ENCODE data around the gene KIRREL3. TPM values are rescaled to one million over a fixed set of nuclear protein-coding genes. Genes with fewer than 3 reads are reported as not detected.

KIRREL3 gene
- total and polyA plus RNA-seq, 2 of the 4 experiments (the other 2 are of a cell fraction), result 10.9 to 15.9 TPM

DNA sequence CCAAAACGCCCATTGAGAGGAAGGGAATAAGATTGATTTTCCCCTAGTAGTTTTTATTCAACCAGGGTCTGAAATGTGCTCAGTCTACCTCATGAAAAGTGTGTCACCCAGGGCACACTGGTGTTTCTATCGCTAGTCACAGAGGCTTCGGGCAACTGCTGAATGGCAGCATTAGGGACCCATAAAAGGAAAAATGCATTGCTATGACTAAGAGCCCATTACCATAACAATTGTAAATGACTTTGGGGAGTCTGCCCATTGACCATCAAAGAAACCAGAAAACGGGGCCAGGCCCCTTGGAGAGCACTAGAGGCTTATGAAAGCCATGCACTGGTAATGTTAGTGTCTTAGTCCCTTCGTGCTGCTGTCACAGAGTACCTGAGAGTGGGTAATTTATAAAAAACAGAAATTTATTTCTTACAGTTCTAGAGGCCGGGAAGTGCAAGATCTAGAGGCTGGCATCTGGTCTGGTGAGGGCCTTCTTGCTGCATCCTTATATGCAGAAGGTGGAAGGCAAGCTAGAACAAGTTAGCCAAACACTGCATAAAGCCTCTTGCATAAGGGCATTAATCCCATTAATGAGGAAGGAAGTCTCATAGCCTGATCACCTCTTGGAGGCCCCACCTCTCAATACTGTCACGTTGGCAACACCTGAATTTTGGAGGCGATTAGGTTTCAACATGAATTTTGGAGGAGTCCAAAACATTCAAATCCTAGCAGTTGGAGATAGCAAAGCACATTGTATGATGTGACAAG lies 338.4 kb downstream of the KIRREL3 start:
- ATAC-seq (ENCODE audit: low read depth) (no peak), DNase-seq (no peak)
- H3K9me1 ChIP-seq (ENCODE audit: insufficient read depth, low read length), result no peaks in the 10 kb centered on the region; the same call in 1 of the 2 replicates
- H3K27me3 ChIP-seq (ENCODE audit: control insufficient read depth, insufficient read depth, low read length), result no peaks in the 10 kb centered on the region
- intact Hi-C loops (cut with micrococcal nuclease), result no loop called here
- H3K14ac ChIP-seq (replicated peaks; ENCODE audit: low read depth, low read length), result no peak overlapping the region
- no peak overlapping the region for H3K56ac ChIP-seq (ENCODE audit: extremely low read depth, insufficient read depth, low read length)
- no peak overlapping the region for H2AFZ ChIP-seq (replicated peaks; ENCODE audit: low read length, poor library complexity)
- H3K27ac ChIP-seq (ENCODE audit: insufficient read depth, low read length), result no peak overlapping the region
- H4K91ac ChIP-seq (ENCODE audit: insufficient read depth, low read depth, low read length), result no peak overlapping the region
- H2AK5ac ChIP-seq (ENCODE audit: low read depth, low read length), result no peak overlapping the region
- dilution Hi-C loops (cut with HindIII; ENCODE audit: low sequenced_read_pairs, unreplicated experiment), result no loop called here
- H3K4me3 ChIP-seq (ENCODE audit: insufficient read depth, low read depth, low read length), result no peak overlapping the region
- ChIA-PET CTCF (interaction anchor here (0.7 kb wide), 1 partner anchor 12 kb away, joined by 3 read pairs; no protein-coding TSS in a partner anchor), POLR2A (ENCODE audit: unreplicated experiment) (no interaction called here)
- WGBS, 2 experiments (ENCODE audit: extremely low coverage in 2 of 2, insufficient read length in 1 of 2), result no CpG with 5 or more reads among the region's 8 CpGs
- H3K36me3 ChIP-seq (ENCODE audit: control insufficient read depth, insufficient read depth, low read length), result no peaks in the 10 kb centered on the region
- no peaks in the 10 kb centered on the region for H3K4me1 ChIP-seq (ENCODE audit: control insufficient read depth, insufficient read depth, low read length)
- no peaks in the 10 kb centered on the region; a peak in 1 of 4 replicates for H3K79me1 ChIP-seq (ENCODE audit: low read depth in 1 of 2, low read length in 2 of 2)
- TF ChIP-seq RFX5 (IDR thresholded peaks at IDR 0.05; ENCODE audit: low read depth, low read length) (no peak), NFE2L2 (IDR thresholded peaks at IDR 0.05; ENCODE audit: low read depth, low read length) (no peak), RCOR1 (IDR thresholded peaks at IDR 0.05; ENCODE audit: insufficient replicate concordance, low read length) (no peak), SMC3 (IDR thresholded peaks at IDR 0.05; ENCODE audit: low read depth, low read length) (no peak), MAFK (IDR thresholded peaks at IDR 0.05; ENCODE audit: low read depth, low read length) (no peak), CHD1 (IDR thresholded peaks at IDR 0.05; ENCODE audit: low read depth, low read length) (no peak), MXI1 (IDR thresholded peaks at IDR 0.05; ENCODE audit: borderline replicate concordance, low read depth, low read length) (no peak), FOS (IDR thresholded peaks at IDR 0.05; ENCODE audit: low read depth, low read length) (no peak), POLR2A (IDR thresholded peaks at IDR 0.05; ENCODE audit: low read depth, low read length) (no peak), BHLHE40 (IDR thresholded peaks at IDR 0.05; ENCODE audit: low read depth, low read length) (no peak), MAZ (IDR thresholded peaks at IDR 0.05; ENCODE audit: borderline replicate concordance, low read depth, low read length) (no peak), CEBPB (IDR thresholded peaks at IDR 0.05; ENCODE audit: low read depth, low read length) (no peak), RAD21 (IDR thresholded peaks at IDR 0.05; ENCODE audit: low read length) (no peak)
- TF ChIP-seq, protein P1, sequence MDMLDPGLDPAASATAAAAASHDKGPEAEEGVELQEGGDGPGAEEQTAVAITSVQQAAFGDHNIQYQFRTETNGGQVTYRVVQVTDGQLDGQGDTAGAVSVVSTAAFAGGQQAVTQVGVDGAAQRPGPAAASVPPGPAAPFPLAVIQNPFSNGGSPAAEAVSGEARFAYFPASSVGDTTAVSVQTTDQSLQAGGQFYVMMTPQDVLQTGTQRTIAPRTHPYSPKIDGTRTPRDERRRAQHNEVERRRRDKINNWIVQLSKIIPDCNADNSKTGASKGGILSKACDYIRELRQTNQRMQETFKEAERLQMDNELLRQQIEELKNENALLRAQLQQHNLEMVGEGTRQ (IDR thresholded peaks at IDR 0.05; ENCODE audit: low read depth, low read length), result no peak
- TF ChIP-seq, protein P2, sequence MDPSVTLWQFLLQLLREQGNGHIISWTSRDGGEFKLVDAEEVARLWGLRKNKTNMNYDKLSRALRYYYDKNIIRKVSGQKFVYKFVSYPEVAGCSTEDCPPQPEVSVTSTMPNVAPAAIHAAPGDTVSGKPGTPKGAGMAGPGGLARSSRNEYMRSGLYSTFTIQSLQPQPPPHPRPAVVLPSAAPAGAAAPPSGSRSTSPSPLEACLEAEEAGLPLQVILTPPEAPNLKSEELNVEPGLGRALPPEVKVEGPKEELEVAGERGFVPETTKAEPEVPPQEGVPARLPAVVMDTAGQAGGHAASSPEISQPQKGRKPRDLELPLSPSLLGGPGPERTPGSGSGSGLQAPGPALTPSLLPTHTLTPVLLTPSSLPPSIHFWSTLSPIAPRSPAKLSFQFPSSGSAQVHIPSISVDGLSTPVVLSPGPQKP (IDR thresholded peaks at IDR 0.05; ENCODE audit: borderline replicate concordance, low read depth, low read length), result no peak
- TF ChIP-seq, protein P3, sequence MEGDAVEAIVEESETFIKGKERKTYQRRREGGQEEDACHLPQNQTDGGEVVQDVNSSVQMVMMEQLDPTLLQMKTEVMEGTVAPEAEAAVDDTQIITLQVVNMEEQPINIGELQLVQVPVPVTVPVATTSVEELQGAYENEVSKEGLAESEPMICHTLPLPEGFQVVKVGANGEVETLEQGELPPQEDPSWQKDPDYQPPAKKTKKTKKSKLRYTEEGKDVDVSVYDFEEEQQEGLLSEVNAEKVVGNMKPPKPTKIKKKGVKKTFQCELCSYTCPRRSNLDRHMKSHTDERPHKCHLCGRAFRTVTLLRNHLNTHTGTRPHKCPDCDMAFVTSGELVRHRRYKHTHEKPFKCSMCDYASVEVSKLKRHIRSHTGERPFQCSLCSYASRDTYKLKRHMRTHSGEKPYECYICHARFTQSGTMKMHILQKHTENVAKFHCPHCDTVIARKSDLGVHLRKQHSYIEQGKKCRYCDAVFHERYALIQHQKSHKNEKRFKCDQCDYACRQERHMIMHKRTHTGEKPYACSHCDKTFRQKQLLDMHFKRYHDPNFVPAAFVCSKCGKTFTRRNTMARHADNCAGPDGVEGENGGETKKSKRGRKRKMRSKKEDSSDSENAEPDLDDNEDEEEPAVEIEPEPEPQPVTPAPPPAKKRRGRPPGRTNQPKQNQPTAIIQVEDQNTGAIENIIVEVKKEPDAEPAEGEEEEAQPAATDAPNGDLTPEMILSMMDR (conservative IDR thresholded peaks at IDR 0.05; ENCODE audit: low read depth, low read length), result no peak
- H4K20me1 ChIP-seq (ENCODE audit: insufficient read depth, low read length), result no peaks in the 10 kb centered on the region
- no peak overlapping the region for H3K4me2 ChIP-seq (ENCODE audit: low read depth, low read length)
- no peak overlapping the region for H4K5ac ChIP-seq (ENCODE audit: low read depth, low read length)
- no peak overlapping the region for H2BK15ac ChIP-seq (ENCODE audit: low read depth, low read length)
- no peak overlapping the region for H2AK9ac ChIP-seq (replicated peaks; ENCODE audit: low read depth, low read length, poor library complexity)
- H3K18ac ChIP-seq (ENCODE audit: low read depth, low read length), result no peak overlapping the region
- no peak overlapping the region for H2BK120ac ChIP-seq (ENCODE audit: low read depth, low read length)
- H4K8ac ChIP-seq (ENCODE audit: low read depth in 2 of 2, low read length in 2 of 2), result no peak overlapping the region
- H3K23ac ChIP-seq (ENCODE audit: low read depth, low read length), result no peak overlapping the region
- in situ Hi-C loops (cut with MboI; ENCODE audit: low sequenced_read_pairs), result no loop called here
- H2BK20ac ChIP-seq (ENCODE audit: low read depth, low read length), result no peak overlapping the region
- BruUV-seq (replicated peaks), result no TSS peak
- H2BK5ac ChIP-seq (ENCODE audit: low read depth, low read length, poor library complexity, severe bottlenecking), result no peak overlapping the region
- H3K9me3 ChIP-seq (ENCODE audit: control insufficient read depth, insufficient read depth, low read length), result no peaks in the 10 kb centered on the region
- no peak overlapping the region for H3K4ac ChIP-seq (ENCODE audit: low read depth, low read length)
- H3K9ac ChIP-seq (ENCODE audit: low read depth, low read length), result no peak overlapping the region

Data from IMR-90 (cell line).